Peyer's patch (tissue), 4 donors: ENCODE results near the gene KRTAP5-2.
"Not testable (repeated sequence)": the region's sequence is repeated elsewhere in the genome, so short reads cannot be mapped to it uniquely, and the experiment has no call there.

Experiments used
- POLR2A ChIP-seq, 2 donors: fragments of 450-650 bp; IDR thresholded peaks; one replicate each; pipeline ENCODE4 v1.5.1; 2017; ENCODE audit warnings: antibody characterized with exemption in 2 of 2, mild to moderate bottlenecking in 2 of 2, moderate library complexity in 2 of 2
- TF ChIP-seq, protein P1 (sequence below), 6 experiments: fragments of 450-650 bp in 4 of 6; fragments of 200-600 bp in 2 of 6; sonication (generic) in 1 of 6; IDR thresholded peaks; one replicate each; pipeline ENCODE4 v1.5.1; 2017 to 2019; ENCODE audit warnings: antibody characterized with exemption in 6 of 6, mild to moderate bottlenecking in 3 of 6, moderate library complexity in 1 of 6

DNA sequence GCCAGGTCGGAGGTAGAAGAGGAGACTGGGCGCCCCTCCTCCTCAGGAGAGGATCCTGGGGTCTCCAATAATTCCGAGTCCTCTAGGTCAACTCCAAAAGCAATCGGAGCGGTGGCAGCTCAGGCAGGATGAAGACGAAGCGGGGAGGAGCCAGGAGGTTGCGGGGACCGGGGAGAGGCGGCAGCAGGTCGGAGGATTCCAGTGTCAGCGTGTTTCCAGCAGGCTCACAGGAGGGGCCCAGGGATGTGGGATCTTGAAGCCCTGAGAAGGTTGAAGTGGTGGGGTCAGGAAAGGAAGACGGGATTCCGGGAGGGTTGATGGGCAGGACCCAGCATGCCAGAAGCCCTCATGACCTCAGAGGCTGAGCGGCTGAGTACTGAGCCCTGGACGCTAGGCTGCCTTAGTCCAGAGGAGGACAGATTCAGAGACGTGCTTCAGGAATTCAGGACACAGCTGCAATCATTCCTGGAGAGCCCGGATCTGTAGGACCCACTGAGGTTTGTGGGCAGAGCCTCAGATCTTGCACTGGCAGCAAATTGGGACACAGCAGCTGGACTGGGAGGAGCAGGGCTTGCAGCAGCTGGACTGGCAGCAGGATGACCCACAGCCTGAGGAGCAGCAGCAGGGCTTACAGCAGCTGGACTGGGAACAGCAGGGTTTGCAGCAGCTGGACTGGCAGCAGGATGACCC, 9.2 kb upstream of the KRTAP5-2 start:
- TF ChIP-seq, protein P1, sequence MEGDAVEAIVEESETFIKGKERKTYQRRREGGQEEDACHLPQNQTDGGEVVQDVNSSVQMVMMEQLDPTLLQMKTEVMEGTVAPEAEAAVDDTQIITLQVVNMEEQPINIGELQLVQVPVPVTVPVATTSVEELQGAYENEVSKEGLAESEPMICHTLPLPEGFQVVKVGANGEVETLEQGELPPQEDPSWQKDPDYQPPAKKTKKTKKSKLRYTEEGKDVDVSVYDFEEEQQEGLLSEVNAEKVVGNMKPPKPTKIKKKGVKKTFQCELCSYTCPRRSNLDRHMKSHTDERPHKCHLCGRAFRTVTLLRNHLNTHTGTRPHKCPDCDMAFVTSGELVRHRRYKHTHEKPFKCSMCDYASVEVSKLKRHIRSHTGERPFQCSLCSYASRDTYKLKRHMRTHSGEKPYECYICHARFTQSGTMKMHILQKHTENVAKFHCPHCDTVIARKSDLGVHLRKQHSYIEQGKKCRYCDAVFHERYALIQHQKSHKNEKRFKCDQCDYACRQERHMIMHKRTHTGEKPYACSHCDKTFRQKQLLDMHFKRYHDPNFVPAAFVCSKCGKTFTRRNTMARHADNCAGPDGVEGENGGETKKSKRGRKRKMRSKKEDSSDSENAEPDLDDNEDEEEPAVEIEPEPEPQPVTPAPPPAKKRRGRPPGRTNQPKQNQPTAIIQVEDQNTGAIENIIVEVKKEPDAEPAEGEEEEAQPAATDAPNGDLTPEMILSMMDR (IDR thresholded peaks at IDR 0.05), result not testable (repeated sequence)
- not testable (repeated sequence) for TF ChIP-seq POLR2A (IDR thresholded peaks at IDR 0.05)
